NAMALWA (cell line): ENCODE data around the gene GLO1.
A peak's percentile ranks its signal among the peaks of the same experiment; 100 is the strongest.
"Not testable (repeated sequence)": the region's sequence is repeated elsewhere in the genome, so short reads cannot be mapped to it uniquely, and the experiment has no call there.

Experiments used
- DNase-seq: peaks from one replicate; pipeline ENCODE4 v3.0.0-alpha.2; 2015; ENCODE audit warnings: low spot score

The GLO1 gene

GRCh38 chr6:38705924-38706323 is 3.0 kb upstream of the GLO1 start:
- DNase-seq = no peak

- no peak for DNase-seq
These were observed 1.1 kb upstream of the GLO1 start for GRCh38 chr6:38703949-38704590.

GRCh38 chr6:38701551-38701950 is 1.4 kb downstream of the GLO1 start:
- DNase-seq = no peak

GRCh38 chr6:38699702-38700101 is 3.2 kb downstream of the GLO1 start:
- not testable (repeated sequence) for DNase-seq

GRCh38 chr6:38697846-38698245 is 5.1 kb downstream of the GLO1 start:
- DNase-seq = no peak

GRCh38 chr6:38696345-38696744 is 6.6 kb downstream of the GLO1 start:
- DNase-seq = no peak

- DNase-seq = no peak
These were observed 7.0 kb downstream of the GLO1 start for GRCh38 chr6:38695933-38696332.

GRCh38 chr6:38695227-38695900 is 7.6 kb downstream of the GLO1 start:
- no peak for DNase-seq

GRCh38 chr6:38688579-38689087 is 14.3 kb downstream of the GLO1 start:
- peak; percentile 62 for DNase-seq

GRCh38 chr6:38687549-38687948 is 15.4 kb downstream of the GLO1 start:
- DNase-seq = no peak

- DNase-seq = no peak
These were observed 15.9 kb downstream of the GLO1 start for GRCh38 chr6:38687043-38687353.

GRCh38 chr6:38686270-38687042 is 16.5 kb downstream of the GLO1 start:
- no peak for DNase-seq

- DNase-seq = no peak
These were observed 18.0 kb downstream of the GLO1 start for GRCh38 chr6:38684904-38685303.

GRCh38 chr6:38684237-38684636 is 18.7 kb downstream of the GLO1 start:
- no peak for DNase-seq

- DNase-seq = no peak
These were observed 21.1 kb downstream of the GLO1 start for GRCh38 chr6:38681850-38682249.

GRCh38 chr6:38679668-38680067 is 23.3 kb downstream of the GLO1 start:
- no peak for DNase-seq

- no peak for DNase-seq
These were observed 24.7 kb downstream of the GLO1 start for GRCh38 chr6:38678178-38678760.

GRCh38 chr6:38676974-38677544 is 25.9 kb downstream of the GLO1 start:
- DNase-seq = no peak

GRCh38 chr6:38676236-38676973 is 26.5 kb downstream of the GLO1 start:
- no peak for DNase-seq

GRCh38 chr6:38673397-38674165 is 29.4 kb downstream of the GLO1 start:
- DNase-seq = peak; percentile 46
